HepG2 (cell line): ENCODE data around the gene PCOLCE2. TPM values are rescaled to one million over a fixed set of nuclear protein-coding genes. Genes with fewer than 3 reads are reported as not detected.

ENCODE experiments used
- ATF3 ChIP-seq: sonication (generic); formaldehyde crosslinking; IDR thresholded peaks from 2 replicates; pipeline ENCODE4 v1.4.0; 2020; ENCODE audit warnings: missing genetic modification reagents
- GABPB1 ChIP-seq: IDR thresholded peaks from 2 replicates; pipeline ENCODE4 v1.6.1; 2016; ENCODE audit warnings: mild to moderate bottlenecking, missing genetic modification reagents, moderate library complexity, missing compliant biosample characterization
- HMG20B ChIP-seq: conservative IDR thresholded peaks from 2 replicates; pipeline ENCODE4 v1.6.1; 2016; ENCODE audit warnings: missing genetic modification reagents, missing compliant biosample characterization
- HNF1A ChIP-seq, 2 experiments: sonication (generic) in 1 of 2; formaldehyde crosslinking in 1 of 2; IDR thresholded peaks; 2 replicates each; pipeline versions ENCODE4 v1.4.0 to v1.6.1; 2016 to 2020; ENCODE audit warnings: borderline replicate concordance in 1 of 2, low read depth in 1 of 2, mild to moderate bottlenecking in 1 of 2, missing genetic modification reagents in 1 of 2
- IRF2 ChIP-seq: IDR thresholded peaks from 2 replicates; pipeline ENCODE4 v1.6.1; 2018; ENCODE audit warnings: missing genetic modification reagents, missing compliant biosample characterization
- MXI1 ChIP-seq: IDR thresholded peaks from 3 replicates; pipeline ENCODE4 v1.6.1; 2012; ENCODE audit warnings: low read depth, low read length, inconsistent platforms, borderline replicate concordance
- MYC ChIP-seq: sonication (generic); formaldehyde crosslinking; IDR thresholded peaks from 2 replicates; pipeline ENCODE4 v1.9.0; 2021; ENCODE audit warnings: missing genetic modification reagents, borderline replicate concordance
- NFKB2 ChIP-seq: sonication (generic); formaldehyde crosslinking; IDR thresholded peaks from 2 replicates; pipeline ENCODE4 v1.4.0; 2020; ENCODE audit warnings: missing genetic modification reagents, borderline replicate concordance
- ZFP62 ChIP-seq: sonication (generic); formaldehyde crosslinking; IDR thresholded peaks from 2 replicates; pipeline ENCODE4 v1.4.0; 2020; ENCODE audit warnings: missing genetic modification reagents
- ZNF160 ChIP-seq: sonication (generic); formaldehyde crosslinking; IDR thresholded peaks from 2 replicates; pipeline ENCODE4 v1.8.0; 2022; ENCODE audit warnings: mild to moderate bottlenecking, inconsistent platforms, missing genetic modification reagents
- ZNF432 ChIP-seq: sonication (generic); formaldehyde crosslinking; IDR thresholded peaks from 2 replicates; pipeline ENCODE4 v1.5.0; 2020; ENCODE audit warnings: missing genetic modification reagents, mild to moderate bottlenecking, borderline replicate concordance
- ZNF503 ChIP-seq: sonication (generic); formaldehyde crosslinking; IDR thresholded peaks from 2 replicates; pipeline ENCODE4 v1.4.0; 2020; ENCODE audit warnings: missing genetic modification reagents
- ZNF556 ChIP-seq: sonication (generic); formaldehyde crosslinking; IDR thresholded peaks from 2 replicates; pipeline ENCODE4 v1.4.0; 2020; ENCODE audit warnings: mild to moderate bottlenecking, missing genetic modification reagents, borderline replicate concordance
- ZNF710 ChIP-seq: sonication (generic); formaldehyde crosslinking; IDR thresholded peaks from 2 replicates; pipeline ENCODE4 v1.5.0; 2020; ENCODE audit warnings: mild to moderate bottlenecking, missing genetic modification reagents, borderline replicate concordance
- ZNF761 ChIP-seq: sonication (generic); formaldehyde crosslinking; conservative IDR thresholded peaks from 2 replicates; pipeline ENCODE4 v1.4.0; 2020; ENCODE audit warnings: mild to moderate bottlenecking, missing genetic modification reagents
- polyA plus RNA-seq, 8 experiments: library from polyadenylated mRNA; depleted of rRNA in 3 of 8; stranded (reverse) in 7 of 8; unstranded in 1 of 8; fragments of >200 nt; fragmentation: Illumina TruSeq in 4 of 8; extraction: Trizol in 4 of 8; gene quantifications; 2 replicates each; pipeline versions ENCODE4 v1.2.1 to v1.2.3, GENCODE V29; 2011 to 2016; ENCODE audit warnings: low read depth in 4 of 8, missing spikeins in 1 of 8, mixed read lengths in 1 of 8; ENCODE audit not compliant: insufficient read depth in 1 of 8
- total RNA-seq, 5 experiments: library from RNA; depleted of rRNA; stranded (reverse); fragments of >200 nt; fragmentation: Illumina TruSeq; extraction: Trizol; gene quantifications; 2 replicates each; pipeline ENCODE4 v1.2.3, GENCODE V29; 2016; ENCODE audit warnings: low read depth in 1 of 5
- TF ChIP-seq, protein P1 (sequence below): sonication (generic); formaldehyde crosslinking; IDR thresholded peaks from 2 replicates; pipeline ENCODE4 v1.4.0; 2020; ENCODE audit warnings: missing genetic modification reagents
- TF ChIP-seq, protein P2 (sequence below): sonication (generic); formaldehyde crosslinking; IDR thresholded peaks from 2 replicates; pipeline ENCODE4 v1.5.1; 2020; ENCODE audit warnings: mild to moderate bottlenecking, missing genetic modification reagents, borderline replicate concordance

The PCOLCE2 gene
- total and polyA plus RNA-seq, 2 of the 13 experiments (the other 11 are each of a cell fraction or from before 2014, with no cell fraction given): 0.71 to 2.0 TPM

DNA sequence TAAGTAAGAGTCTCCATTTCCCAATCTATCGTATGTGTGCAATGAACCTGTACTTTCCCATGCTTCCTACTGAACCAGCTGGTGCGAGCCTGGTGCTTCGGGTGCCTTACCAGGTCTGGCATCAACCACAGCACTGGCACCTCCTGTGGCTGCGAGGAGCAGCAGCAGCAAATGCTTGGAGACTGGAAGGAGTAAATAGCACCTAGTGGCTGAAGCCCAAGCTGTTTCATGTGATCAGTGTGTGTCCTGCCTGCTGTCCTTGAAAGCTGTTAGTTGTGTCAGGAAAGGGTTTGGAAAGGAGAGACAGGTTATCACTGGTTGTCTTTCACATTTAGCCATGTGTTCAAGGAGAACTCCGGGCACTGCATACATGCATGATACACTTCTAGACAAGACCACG is 31.8 kb downstream of the PCOLCE2 start (continued):
- TF ChIP-seq HNF1A (IDR thresholded peaks at IDR 0.05; ENCODE audit: low read depth) (no peak), HNF1A (CRISPR knock-in tag; IDR thresholded peaks at IDR 0.05; ENCODE audit: borderline replicate concordance) (no peak), ZNF160 (CRISPR knock-in tag) (no peak), ZNF761 (CRISPR knock-in tag) (no peak), ZFP62 (CRISPR knock-in tag) (no peak), IRF2 (peak; percentile 48; the same call in 1 of the 2 replicates), ZNF556 (CRISPR knock-in tag) (no peak), ZNF432 (CRISPR knock-in tag) (no peak), MYC (peak; percentile 38; the same call in 1 of the 2 replicates), ZNF503 (CRISPR knock-in tag) (no peak), ATF3 (CRISPR knock-in tag) (no peak), MXI1 (peak; percentile 8; the same call in 1 of the 3 replicates), NFKB2 (CRISPR knock-in tag) (no peak), GABPB1 (CRISPR knock-in tag) (0 out of 2 replicates have a peak, but pooled peaks have one; percentile 16), ZNF710 (CRISPR knock-in tag) (peak; percentile 51; the same call in 1 of the 2 replicates), HMG20B (CRISPR knock-in tag) (no peak)
- TF ChIP-seq, protein P1, sequence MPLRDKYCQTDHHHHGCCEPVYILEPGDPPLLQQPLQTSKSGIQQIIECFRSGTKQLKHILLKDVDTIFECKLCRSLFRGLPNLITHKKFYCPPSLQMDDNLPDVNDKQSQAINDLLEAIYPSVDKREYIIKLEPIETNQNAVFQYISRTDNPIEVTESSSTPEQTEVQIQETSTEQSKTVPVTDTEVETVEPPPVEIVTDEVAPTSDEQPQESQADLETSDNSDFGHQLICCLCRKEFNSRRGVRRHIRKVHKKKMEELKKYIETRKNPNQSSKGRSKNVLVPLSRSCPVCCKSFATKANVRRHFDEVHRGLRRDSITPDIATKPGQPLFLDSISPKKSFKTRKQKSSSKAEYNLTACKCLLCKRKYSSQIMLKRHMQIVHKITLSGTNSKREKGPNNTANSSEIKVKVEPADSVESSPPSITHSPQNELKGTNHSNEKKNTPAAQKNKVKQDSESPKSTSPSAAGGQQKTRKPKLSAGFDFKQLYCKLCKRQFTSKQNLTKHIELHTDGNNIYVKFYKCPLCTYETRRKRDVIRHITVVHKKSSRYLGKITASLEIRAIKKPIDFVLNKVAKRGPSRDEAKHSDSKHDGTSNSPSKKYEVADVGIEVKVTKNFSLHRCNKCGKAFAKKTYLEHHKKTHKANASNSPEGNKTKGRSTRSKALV (CRISPR knock-in tag): 0 out of 2 replicates have a peak, but pooled peaks have one; percentile 62
- TF ChIP-seq, protein P2, sequence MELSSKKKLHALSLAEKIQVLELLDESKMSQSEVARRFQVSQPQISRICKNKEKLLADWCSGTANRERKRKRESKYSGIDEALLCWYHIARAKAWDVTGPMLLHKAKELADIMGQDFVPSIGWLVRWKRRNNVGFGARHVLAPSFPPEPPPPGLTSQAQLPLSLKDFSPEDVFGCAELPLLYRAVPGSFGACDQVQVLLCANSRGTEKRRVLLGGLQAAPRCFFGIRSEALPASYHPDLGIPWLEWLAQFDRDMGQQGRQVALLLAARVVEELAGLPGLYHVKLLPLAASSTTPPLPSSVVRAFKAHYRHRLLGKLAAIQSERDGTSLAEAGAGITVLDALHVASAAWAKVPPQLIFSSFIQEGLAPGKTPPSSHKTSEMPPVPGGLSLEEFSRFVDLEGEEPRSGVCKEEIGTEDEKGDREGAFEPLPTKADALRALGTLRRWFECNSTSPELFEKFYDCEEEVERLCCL (CRISPR knock-in tag): no peak
